ENCODE data around the gene NEK1.
A peak's percentile ranks its signal among the peaks of the same experiment; 100 is the strongest.
"Not testable (repeated sequence)": the region's sequence is repeated elsewhere in the genome, so short reads cannot be mapped to it uniquely, and the experiment has no call there.

The NEK1 gene

GRCh38 chr4:169492436-169493163 is 119.8 kb downstream of the NEK1 start:
- DNase-seq (ENCODE audit: low spot score): peak; percentile 54

GRCh38 chr4:169491211-169491610 is 121.2 kb downstream of the NEK1 start:
- no peak for DNase-seq (ENCODE audit: low spot score)

- no peak for DNase-seq (ENCODE audit: low spot score)
Observed at GRCh38 chr4:169489306-169489705, 123.1 kb downstream of the NEK1 start.

- peak; percentile 72 for DNase-seq (ENCODE audit: low spot score)
Observed at GRCh38 chr4:169485791-169486742, 126.3 kb downstream of the NEK1 start.

GRCh38 chr4:169485086-169485485 is 127.3 kb downstream of the NEK1 start:
- no peak for DNase-seq (ENCODE audit: low spot score)

- peak; percentile 10 for DNase-seq (ENCODE audit: low spot score)
Observed at GRCh38 chr4:169484485-169484884, 127.9 kb downstream of the NEK1 start.

- no peak for DNase-seq (ENCODE audit: low spot score)
Observed at GRCh38 chr4:169464080-169464479, 148.3 kb downstream of the NEK1 start.

- DNase-seq (ENCODE audit: low spot score): no peak
Observed at GRCh38 chr4:169460081-169460480, 152.3 kb downstream of the NEK1 start.

- DNase-seq (ENCODE audit: low spot score): no peak
Observed at GRCh38 chr4:169458575-169458974, 153.8 kb downstream of the NEK1 start.

GRCh38 chr4:169452644-169453043 is 159.7 kb downstream of the NEK1 start:
- DNase-seq (ENCODE audit: low spot score): not testable (repeated sequence)

GRCh38 chr4:169448935-169449334 is 163.4 kb downstream of the NEK1 start:
- DNase-seq (ENCODE audit: low spot score): not testable (repeated sequence)

- no peak for DNase-seq (ENCODE audit: low spot score)
Observed at GRCh38 chr4:169446824-169447223, 165.6 kb downstream of the NEK1 start.

GRCh38 chr4:169443748-169444147 is 168.6 kb downstream of the NEK1 start:
- no peak for DNase-seq (ENCODE audit: low spot score)

GRCh38 chr4:169440446-169440845 is 171.9 kb downstream of the NEK1 start:
- DNase-seq (ENCODE audit: low spot score): no peak

GRCh38 chr4:169439244-169439643 is 173.1 kb downstream of the NEK1 start:
- DNase-seq (ENCODE audit: low spot score): no peak

- DNase-seq (ENCODE audit: low spot score): no peak
Observed at GRCh38 chr4:169438057-169438480, 174.3 kb downstream of the NEK1 start.

- DNase-seq (ENCODE audit: low spot score): no peak
Observed at GRCh38 chr4:169437299-169438047, 174.9 kb downstream of the NEK1 start.

- DNase-seq (ENCODE audit: low spot score): no peak
Observed at GRCh38 chr4:169436734-169437133, 175.6 kb downstream of the NEK1 start.

GRCh38 chr4:169428376-169428775 is 184.0 kb downstream of the NEK1 start:
- no peak for DNase-seq (ENCODE audit: low spot score)

GRCh38 chr4:169427727-169428126 is 184.7 kb downstream of the NEK1 start:
- DNase-seq (ENCODE audit: low spot score): not testable (repeated sequence)

GRCh38 chr4:169420291-169420690 is 192.1 kb downstream of the NEK1 start:
- no peak for DNase-seq (ENCODE audit: low spot score)

- DNase-seq (ENCODE audit: low spot score): no peak
Observed at GRCh38 chr4:169418846-169419245, 193.5 kb downstream of the NEK1 start.
